CD4-positive, CD25-positive, alpha-beta regulatory T cell (primary cell): ENCODE data around the gene OR6B3. TPM values are rescaled to one million over a fixed set of nuclear protein-coding genes. Genes with fewer than 3 reads are reported as not detected.

ENCODE experiments used
- ATAC-seq, 2 donors: fragments of 150-1000 bp; cut with Tn5 transposase; one replicate each; pipeline ENCODE4 v1.10.0; 2021; ENCODE audit warnings: low read depth in 2 of 2, moderate number of reproducible peaks in 2 of 2, moderate library complexity in 1 of 2
- DNase-seq, 3 donors: peaks; one replicate each; pipeline versions ENCODE4 v3.0.0 to v3.0.0-alpha.2; 2012 to 2022; ENCODE audit warnings: mixed read lengths in 1 of 3
- H3K27ac ChIP-seq: one replicate; pipeline ENCODE4 v1.7.0; 2013; ENCODE audit warnings: mild to moderate bottlenecking, low read length; ENCODE audit not compliant: insufficient read depth, poor library complexity, severe bottlenecking
- H3K27me3 ChIP-seq: one replicate; pipeline ENCODE4 v1.7.0; 2013; ENCODE audit warnings: low read length; ENCODE audit not compliant: control insufficient read depth, insufficient read depth
- H3K36me3 ChIP-seq: one replicate; pipeline ENCODE4 v1.7.0; 2013; ENCODE audit warnings: mild to moderate bottlenecking, low read length, moderate library complexity; ENCODE audit not compliant: control insufficient read depth, insufficient read depth
- H3K4me1 ChIP-seq: 2 replicates; pipeline ENCODE4 v1.7.0; 2013; ENCODE audit warnings: mild to moderate bottlenecking, low read length; ENCODE audit not compliant: insufficient read depth, control insufficient read depth, poor library complexity, severe bottlenecking
- H3K4me3 ChIP-seq: one replicate; pipeline ENCODE4 v1.7.0; 2013; ENCODE audit warnings: low read depth, mild to moderate bottlenecking, low read length, moderate library complexity
- H3K9me3 ChIP-seq, 2 experiments: 1 replicate in 1 of 2; 2 replicates in 1 of 2; pipeline ENCODE4 v1.7.0; 2013; ENCODE audit warnings: low read length in 2 of 2, mild to moderate bottlenecking in 1 of 2, moderate library complexity in 1 of 2; ENCODE audit not compliant: control insufficient read depth in 2 of 2
- H3K27ac Mint-ChIP-seq, 3 donors: one replicate each; pipeline ENCODE4 v1.8.0; 2020 to 2022; ENCODE audit warnings: mild to moderate bottlenecking in 3 of 3, mixed read lengths in 3 of 3, moderate library complexity in 2 of 3
- H3K27me3 Mint-ChIP-seq: one replicate; pipeline ENCODE4 v1.8.0; 2022; ENCODE audit warnings: mild to moderate bottlenecking, mixed read lengths
- H3K36me3 Mint-ChIP-seq: one replicate; pipeline ENCODE4 v1.8.0; 2020; ENCODE audit warnings: mixed read lengths
- H3K4me1 Mint-ChIP-seq, 4 donors: one replicate each; pipeline ENCODE4 v1.8.0; 2020 to 2022; ENCODE audit warnings: mixed read lengths in 4 of 4, mild to moderate bottlenecking in 1 of 4
- H3K4me3 Mint-ChIP-seq, 4 donors: one replicate each; pipeline ENCODE4 v1.8.0; 2020 to 2022; ENCODE audit warnings: mild to moderate bottlenecking in 4 of 4, mixed read lengths in 4 of 4, moderate library complexity in 3 of 4
- H3K9me3 Mint-ChIP-seq, 7 donors: one replicate each; pipeline ENCODE4 v1.8.0; 2020 to 2022; ENCODE audit warnings: mixed read lengths in 7 of 7, mild to moderate bottlenecking in 3 of 7, moderate library complexity in 2 of 7
- polyA plus RNA-seq, 4 donors: library from polyadenylated mRNA; unstranded; fragments of 300-500 nt; fragmentation: Illumina TruSeq; gene quantifications; one replicate each; pipeline ENCODE4 v1.2.3, GENCODE V29; 2021
- total RNA-seq: library from RNA; stranded (reverse); gene quantifications from one replicate; pipeline ENCODE4 v1.2.3, GENCODE V29; 2022

Gene OR6B3
- total and polyA plus RNA-seq, 5 donors from 2014 or later, result not detected

DNA sequence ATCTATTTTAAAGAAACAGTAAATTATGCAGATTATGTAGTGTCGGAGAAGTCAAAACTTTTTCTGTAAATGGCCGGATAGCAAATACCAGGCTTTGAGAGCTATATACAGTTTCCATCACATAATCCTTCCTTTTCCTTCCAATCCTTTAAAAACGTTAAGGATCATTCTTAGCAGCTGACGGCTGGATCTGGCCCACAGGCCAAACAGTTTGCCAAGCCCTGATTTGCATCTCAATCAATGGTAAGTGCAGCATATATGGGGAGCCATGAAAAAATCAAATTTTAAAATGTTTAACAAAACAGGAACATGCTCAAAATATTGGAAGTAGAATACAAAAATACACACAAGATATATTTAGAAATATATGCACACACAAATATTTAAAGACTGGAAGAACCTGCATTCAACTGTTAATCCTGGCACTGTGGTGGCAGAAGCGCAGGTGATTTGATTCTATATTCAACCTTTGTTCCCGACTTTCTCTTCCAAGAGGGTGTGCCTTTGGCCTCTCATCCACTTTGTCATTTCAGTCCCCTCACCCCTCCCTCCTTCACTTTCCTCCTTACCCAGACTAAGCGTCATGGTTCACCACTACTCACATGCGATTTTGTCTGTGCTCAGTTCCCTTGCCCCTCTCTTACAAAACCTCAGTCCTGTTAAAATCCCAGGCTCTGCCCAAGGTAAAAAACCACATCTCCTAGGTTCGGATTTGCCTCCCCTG, 55.5 kb downstream of the OR6B3 start:
- Histone ChIP-seq H3K27ac (no peak overlapping the region), H3K9me3 (no peaks in the 10 kb centered on the region), H3K36me3 (peaks cover 48% of the 10 kb centered on the region), H3K27me3 (no peaks in the 10 kb centered on the region), H3K4me1 (no peaks in the 10 kb centered on the region), H3K4me3 (no peak overlapping the region)
- Mint-ChIP-seq H3K9me3 (no peaks in the 10 kb centered on the region), H3K36me3 (peaks cover 32% of the 10 kb centered on the region), H3K27me3 (no peaks in the 10 kb centered on the region), H3K4me3 (no peak overlapping the region), H3K4me1 (peaks cover 0 to 4% (median 1%) of the 10 kb centered on the region in 4 donors), H3K27ac (no peak overlapping the region)
- no peak for ATAC-seq
- no peak for DNase-seq

Other genes starting within 250 kb of the OR6B3 start
- gene NDUFA10, start 28.2 kb downstream of the OR6B3 start, total RNA-seq, result 101 TPM
- gene NDUFA10, start 28.2 kb downstream of the OR6B3 start, polyA plus RNA-seq, result 100 to 1,000 TPM; 114 to 141 (median 126) TPM
- gene OR6B2, start 23.1 kb downstream of the OR6B3 start, total RNA-seq, result not detected
- gene OR6B2, start 23.1 kb downstream of the OR6B3 start, polyA plus RNA-seq, result not detected
- gene COPS9, start 82.8 kb upstream of the OR6B3 start, total RNA-seq, result 77.6 TPM
- gene COPS9, start 82.8 kb upstream of the OR6B3 start, polyA plus RNA-seq, result 100 to 1,000 TPM; 309 to 330 (median 327) TPM
- not detected for gene OTOS, start 87.1 kb upstream of the OR6B3 start, total RNA-seq
- not detected for gene OTOS, start 87.1 kb upstream of the OR6B3 start, polyA plus RNA-seq